GM12878 (cell line): ENCODE data around the gene TRIM47. TPM values are rescaled to one million over a fixed set of nuclear protein-coding genes. Genes with fewer than 3 reads are reported as not detected.

Source experiments
- CTCF ChIP-seq, 3 experiments: IDR thresholded peaks in 2 of 3; conservative IDR thresholded peaks in 1 of 3; 2 replicates each; pipeline ENCODE4 v1.5.1; 2011; ENCODE audit warnings: low read depth in 3 of 3, low read length in 3 of 3, mild to moderate bottlenecking in 3 of 3, control low read depth in 2 of 3, moderate library complexity in 2 of 3, inconsistent platforms in 1 of 3, mixed read lengths in 1 of 3; ENCODE audit not compliant: control insufficient read depth in 2 of 3, insufficient read depth in 1 of 3; ENCODE audit errors: extremely low read depth in 1 of 3
- CUX1 ChIP-seq: IDR thresholded peaks from 2 replicates; pipeline ENCODE4 v1.6.1; 2012; ENCODE audit warnings: improper control_type of control experiment, low read depth, low read length; ENCODE audit not compliant: insufficient replicate concordance
- polyA plus RNA-seq, 11 experiments: library from polyadenylated mRNA; depleted of rRNA in 4 of 11; unstranded in 6 of 11; stranded (reverse) in 5 of 11; fragments of >200 nt; fragmentation: Nextera tagmentation in 4 of 11; fragmentation: Illumina TruSeq in 1 of 11; extraction: Ambion mirVana in 4 of 11; extraction: Trizol in 1 of 11; gene quantifications; 1 replicate in 1 of 11; 2 replicates in 10 of 11; pipeline versions ENCODE4 v1.2.1 to v1.2.3, GENCODE V29; 2011 to 2016; ENCODE audit warnings: inconsistent platforms in 2 of 11, missing spikeins in 2 of 11, low read depth in 1 of 11
- total RNA-seq, 4 experiments: library from RNA; depleted of rRNA in 3 of 4; stranded (reverse); fragments of >200 nt in 3 of 4; fragmentation: Illumina TruSeq in 1 of 4; extraction: Trizol in 1 of 4; gene quantifications; 2 replicates each; pipeline versions ENCODE4 v1.2.1 to v1.2.3, GENCODE V29; 2013 to 2021

Gene TRIM47
- total and polyA plus RNA-seq, 10 of the 15 experiments (the other 5 are each of a cell fraction or from before 2014, with no cell fraction given) = 0.35 to 9.7 (median 5.3) TPM

- TF ChIP-seq CUX1 (no peak), CTCF (IDR thresholded peaks at IDR 0.05 in 2 of 3, conservative IDR thresholded peaks at IDR 0.05 in 1 of 3; ENCODE audit: control insufficient read depth in 2 of 3, extremely low read depth in 1 of 3, insufficient read depth in 1 of 3, low read depth in 3 of 3, low read length in 3 of 3) (no peak)
Observed at GRCh38 chr17:75873587-75874322, 4.6 kb downstream of the TRIM47 start (continued).
